ENCODE measurements around the gene ZBTB44.
"Not testable (repeated sequence)": the region's sequence is repeated elsewhere in the genome, so short reads cannot be mapped to it uniquely, and the experiment has no call there.

Gene ZBTB44

DNA sequence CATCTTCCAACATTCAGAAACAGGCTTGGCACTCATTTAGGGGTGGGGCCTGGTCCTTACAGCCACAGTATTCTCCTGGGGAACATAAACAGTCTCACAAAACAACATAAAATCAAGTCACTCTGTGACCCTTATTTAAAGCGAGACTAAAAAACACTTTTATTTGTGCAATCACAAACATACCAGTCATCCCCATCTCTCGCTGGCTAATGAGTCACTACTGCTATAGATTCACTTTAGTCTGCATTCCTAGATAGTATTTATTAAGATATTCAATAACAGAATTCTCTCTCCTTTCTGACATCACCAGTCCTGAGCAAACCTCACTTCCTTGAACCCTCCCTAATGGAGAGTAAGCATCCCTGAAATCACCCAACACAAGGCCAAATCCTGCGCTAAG, 68.0 kb downstream of the ZBTB44 start:
- DNase-seq (ENCODE audit: low read depth), result no peak

DNA sequence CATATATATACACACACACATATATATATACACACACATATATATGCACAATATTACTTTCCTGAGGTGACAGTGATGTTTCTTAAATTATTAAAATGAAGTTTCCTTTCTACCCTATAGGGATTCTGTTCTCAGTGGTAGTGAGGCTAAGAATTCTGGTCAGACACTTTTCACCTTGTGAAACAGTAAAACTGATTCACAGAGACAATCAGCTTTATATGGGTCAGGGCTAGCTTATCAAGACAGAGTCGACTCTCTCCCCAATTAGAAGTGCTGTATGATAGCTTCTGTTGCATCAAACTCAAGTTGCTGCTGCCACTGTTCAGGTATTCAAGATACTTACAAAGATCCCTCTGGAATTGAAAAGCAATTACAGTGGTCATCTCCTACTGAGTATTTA, 68.4 kb downstream of the ZBTB44 start:
- DNase-seq (ENCODE audit: low read depth), result no peak

DNA sequence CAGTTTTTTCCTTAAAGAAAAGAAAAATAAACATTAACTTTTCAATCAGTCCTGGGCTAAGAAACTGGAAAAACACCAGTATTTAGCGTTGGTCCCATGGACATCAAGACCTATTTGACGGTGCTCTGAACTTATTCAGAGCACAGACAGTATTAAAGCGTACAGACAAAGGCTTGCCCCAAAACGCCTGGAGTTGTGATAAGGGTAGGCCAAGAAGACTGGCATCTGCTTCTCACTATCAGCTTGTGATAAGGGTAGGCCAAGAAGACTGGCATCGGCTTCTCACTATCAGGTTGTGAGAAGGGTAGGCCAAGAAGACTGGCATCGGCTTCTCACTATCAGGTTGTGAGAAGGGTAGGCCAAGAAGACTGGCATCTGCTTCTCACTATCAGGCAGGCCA, 69.3 kb downstream of the ZBTB44 start:
- DNase-seq (ENCODE audit: low read depth), result not testable (repeated sequence)

DNA sequence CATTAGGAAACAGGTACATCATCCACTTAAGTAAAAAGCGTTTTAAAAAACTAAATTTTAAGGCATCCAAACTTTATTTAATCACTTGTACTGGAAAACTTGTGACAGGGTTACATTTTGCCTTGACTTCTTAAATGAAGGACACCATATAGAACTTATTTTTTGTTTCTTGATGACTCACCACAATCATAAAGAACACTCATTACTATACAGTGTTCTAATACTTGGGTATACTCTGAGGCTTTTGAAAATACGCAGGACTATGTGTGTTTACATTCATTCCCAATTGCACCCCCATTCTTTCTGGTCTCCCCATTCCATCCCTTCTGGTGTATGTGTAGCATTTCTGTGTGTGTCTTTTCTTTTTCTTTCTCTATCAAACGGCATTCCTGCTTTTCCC, 69.9 kb downstream of the ZBTB44 start:
- no peak for DNase-seq (ENCODE audit: low read depth)

DNA sequence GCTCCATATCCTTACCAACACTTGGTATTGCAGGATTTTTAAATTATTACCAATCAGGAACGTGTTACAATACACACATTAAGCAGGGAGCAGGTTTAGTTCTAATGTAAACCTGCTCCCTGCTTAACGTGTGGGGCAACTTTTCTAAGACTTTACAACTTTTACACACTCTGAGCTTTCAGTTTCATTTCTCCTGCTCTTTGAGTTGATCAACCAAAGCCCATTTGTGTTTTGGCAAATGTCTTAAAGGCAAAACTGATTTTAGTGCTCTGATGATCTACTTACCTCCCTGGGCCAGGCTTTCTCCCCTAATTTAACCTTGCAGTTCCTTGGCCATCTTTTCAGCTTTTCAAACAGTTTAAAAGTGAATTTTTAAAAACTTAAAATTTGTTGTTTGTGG, 70.9 kb downstream of the ZBTB44 start:
- DNase-seq (ENCODE audit: low read depth), result no peak

DNA sequence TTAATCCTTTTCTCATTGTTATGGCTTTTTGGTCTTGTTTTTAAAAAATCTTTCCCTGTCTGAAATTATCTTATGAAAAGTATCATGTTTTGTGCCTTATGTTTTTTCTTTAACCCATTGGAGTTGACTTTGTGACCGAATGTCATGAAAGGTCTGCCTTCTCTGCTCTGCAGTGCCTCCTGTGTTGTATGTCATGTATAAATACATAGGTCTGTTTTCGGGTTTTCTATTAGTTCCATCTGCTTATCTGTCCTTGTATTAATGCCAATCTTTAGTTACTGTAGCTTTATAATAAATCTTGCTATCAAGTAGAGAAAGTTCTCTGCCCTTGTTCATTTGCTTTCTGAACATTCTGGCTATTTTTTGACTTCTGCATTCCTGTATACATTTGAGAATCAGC, 73.0 kb downstream of the ZBTB44 start:
- no peak for DNase-seq (ENCODE audit: low read depth)

DNA sequence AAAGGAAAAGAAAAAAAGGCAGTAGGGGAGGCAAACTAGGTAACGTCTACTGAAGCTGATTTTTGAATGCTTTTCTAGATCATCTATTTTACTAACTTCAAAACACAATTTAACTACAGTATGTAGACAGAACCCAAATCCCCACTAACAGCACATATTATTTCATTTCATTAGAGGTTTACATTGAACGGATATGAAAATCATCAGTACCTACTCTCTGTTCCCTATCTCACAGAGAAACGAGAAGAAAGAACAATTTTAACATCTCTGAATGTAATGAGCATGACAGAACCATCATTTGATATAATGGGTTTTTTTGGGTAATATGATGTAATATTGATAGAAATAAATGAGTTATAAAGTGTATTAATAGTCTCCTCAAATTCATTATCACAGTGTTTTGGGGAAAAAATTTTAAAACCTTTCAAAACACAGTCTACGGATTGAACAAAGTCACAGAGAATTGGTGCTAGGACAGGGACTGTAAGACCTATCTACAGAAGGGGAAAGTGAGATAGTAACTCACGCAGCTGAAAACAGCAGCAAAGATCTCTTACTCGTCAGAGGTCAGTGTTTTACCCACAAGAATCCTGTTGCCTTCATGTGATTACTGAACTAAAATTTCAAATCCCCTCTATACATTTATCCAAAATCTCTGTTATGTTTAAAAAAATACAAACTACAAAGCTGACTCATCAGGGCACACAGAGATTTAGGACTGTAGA, 77.3 kb downstream of the ZBTB44 start:
- DNase-seq (ENCODE audit: low read depth), result no peak

DNA sequence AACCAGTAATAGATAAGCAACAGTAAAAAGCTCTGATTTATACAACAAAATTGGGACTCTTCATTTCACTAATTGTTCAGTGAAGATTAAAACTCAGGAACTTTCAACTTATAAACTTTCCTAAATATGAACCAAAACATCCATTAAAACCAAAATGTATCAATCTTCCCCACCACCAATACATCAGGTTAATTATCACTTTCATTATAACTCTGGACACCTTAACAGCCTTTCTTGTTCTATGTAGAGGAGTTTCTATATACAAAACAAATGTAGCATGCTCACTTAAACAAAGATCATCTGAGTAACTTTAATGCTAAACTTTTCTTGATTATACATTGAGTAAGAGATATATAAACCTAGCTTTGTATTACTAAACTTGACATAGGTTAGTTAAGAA, 80.4 kb downstream of the ZBTB44 start:
- no peak for DNase-seq (ENCODE audit: low read depth)

DNA sequence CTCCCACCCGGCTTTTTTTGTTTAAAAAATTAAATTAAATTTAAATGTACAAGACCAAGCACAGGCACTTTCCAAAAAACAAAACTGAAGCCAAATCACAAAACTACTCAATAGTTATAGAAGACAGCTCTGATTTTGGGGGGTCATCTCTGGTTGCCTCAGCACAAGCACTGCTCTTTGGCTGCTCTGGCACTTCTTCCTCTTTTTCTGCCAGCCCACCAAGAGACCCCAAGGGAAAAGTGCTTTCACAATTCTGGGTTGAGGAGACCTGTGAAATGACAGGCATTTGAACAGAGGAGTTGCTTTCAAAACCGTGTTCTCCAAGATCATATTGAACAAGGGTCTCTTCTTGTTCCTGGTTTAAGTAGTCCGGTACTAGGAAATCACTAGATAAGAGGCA, 80.8 kb downstream of the ZBTB44 start:
- DNase-seq (ENCODE audit: low read depth), result not testable (repeated sequence)

DNA sequence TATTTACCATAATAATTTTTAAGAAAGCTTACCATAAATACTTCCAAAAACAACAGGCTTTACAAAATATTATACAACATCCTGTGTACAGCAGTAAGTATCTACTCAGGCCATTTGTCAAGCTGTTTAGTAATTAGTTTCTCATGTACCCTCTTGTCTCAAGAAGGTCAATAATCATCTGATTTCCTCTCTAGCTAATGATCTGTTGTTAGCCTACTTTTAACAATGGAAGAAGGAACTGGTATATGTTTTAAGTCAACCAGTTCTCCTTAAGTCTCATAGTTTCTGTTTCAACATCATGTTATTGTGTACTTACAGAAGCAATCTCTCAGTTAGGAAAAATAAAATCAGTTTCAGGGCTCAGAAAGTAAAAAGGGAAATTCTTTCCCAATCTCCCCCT, 81.2 kb downstream of the ZBTB44 start:
- not testable (repeated sequence) for DNase-seq (ENCODE audit: low read depth)

DNA sequence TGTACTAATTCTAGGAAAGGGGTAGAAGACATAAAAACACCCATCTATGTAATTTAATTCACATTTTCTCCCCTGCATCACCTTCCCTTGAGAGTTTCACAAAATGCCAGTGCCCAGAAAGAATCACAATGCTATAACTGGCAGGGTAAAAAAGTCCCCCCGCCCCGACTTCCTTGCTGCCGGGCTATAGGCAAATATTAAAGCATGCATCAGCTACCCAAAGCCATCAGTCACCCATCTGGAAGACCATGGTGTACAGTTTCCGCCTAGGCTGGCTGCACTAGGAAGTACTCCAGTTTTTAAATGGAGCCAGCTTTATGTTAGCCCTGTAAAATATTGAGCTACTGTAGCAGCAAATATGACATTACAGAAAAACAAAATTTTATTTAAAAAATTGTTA, 87.3 kb downstream of the ZBTB44 start:
- DNase-seq (ENCODE audit: low read depth), result no peak

DNA sequence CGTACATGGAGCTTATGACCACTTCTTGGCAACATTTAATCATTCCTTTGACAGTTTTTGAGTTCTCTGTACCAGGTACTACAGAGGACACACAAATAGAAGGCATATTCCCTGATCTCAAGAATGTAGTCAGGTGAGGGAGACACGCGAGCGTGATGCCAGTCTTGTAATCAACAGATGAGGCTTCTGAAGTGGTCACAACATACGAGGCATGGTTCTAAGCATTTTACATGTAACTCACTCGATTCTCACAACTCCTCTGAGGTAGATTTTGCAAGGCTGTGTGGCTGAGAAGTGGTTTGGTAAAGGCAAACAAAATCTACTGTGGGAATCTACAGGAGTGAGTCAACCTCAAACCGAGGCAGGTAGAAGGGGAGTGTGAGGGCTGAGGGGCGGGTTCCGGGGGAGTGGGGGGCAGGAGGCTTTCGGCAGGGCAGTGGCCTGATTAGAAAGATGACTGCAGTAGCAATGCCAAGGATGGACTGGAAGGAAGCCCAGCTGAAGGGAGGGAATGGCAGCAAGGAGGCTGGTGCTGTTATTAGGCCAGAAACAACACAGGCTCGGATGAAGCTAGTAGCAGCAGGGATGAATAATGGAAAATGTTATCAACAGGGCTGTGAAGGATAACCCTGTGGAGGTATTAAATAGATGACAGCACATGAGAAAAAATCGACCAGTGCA, 91.3 kb downstream of the ZBTB44 start:
- DNase-seq (ENCODE audit: low read depth), result peak; percentile 4

DNA sequence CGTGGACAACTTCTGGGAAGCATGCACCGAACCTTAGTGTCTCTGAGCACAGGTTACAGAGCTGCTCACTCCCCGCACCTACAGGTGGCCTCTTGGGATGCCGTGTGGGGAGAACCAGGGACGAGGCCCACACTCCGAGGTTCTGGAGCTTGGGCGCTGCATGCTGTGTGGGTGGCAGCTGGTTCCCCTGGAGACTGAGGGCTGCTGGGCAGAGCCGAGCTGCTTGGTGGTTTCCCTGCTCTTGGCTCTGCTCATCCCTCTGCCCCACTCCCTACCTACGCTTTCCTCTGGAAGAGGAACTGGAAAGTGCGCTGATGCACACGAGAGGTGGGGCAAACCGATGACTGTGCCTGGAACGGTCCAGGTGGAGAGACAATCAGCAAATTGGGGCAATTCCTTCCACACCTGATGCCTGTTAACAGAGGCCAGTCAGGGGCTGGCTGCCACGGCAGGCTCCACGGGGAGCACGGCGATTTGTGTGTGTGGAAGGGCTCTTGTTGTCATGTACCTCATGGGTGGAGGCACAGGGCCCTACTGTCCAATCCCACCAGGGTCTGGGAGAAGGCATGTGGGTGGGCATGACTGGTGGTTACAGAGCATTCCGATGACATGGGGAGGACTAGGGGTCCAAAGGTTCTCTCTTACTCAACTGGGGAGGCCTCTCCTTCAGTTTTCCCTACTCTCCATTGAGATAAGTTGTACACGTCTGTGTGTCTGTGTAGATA, 94.2 kb downstream of the ZBTB44 start:
- DNase-seq (ENCODE audit: low read depth), result no peak

DNA sequence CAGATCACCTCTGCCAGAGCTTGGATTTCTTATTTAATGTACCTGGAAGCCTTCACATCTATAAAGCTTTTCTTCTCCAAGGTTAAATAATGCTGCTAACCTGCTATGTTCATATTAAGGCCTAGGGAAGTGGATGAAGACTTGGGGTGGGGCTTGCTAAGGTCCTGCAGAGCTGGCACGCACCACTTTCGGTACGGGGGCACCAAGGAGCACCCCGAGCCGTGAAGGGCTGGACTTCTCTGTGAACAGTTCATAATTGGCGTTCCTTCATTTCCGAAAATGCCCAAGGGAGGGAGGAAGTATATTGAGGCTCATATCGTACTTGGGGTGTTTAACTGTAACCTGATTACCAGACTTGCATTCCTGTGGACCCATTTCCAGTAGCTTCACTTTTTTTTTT, 95.6 kb downstream of the ZBTB44 start:
- DNase-seq (ENCODE audit: low read depth), result no peak

DNA sequence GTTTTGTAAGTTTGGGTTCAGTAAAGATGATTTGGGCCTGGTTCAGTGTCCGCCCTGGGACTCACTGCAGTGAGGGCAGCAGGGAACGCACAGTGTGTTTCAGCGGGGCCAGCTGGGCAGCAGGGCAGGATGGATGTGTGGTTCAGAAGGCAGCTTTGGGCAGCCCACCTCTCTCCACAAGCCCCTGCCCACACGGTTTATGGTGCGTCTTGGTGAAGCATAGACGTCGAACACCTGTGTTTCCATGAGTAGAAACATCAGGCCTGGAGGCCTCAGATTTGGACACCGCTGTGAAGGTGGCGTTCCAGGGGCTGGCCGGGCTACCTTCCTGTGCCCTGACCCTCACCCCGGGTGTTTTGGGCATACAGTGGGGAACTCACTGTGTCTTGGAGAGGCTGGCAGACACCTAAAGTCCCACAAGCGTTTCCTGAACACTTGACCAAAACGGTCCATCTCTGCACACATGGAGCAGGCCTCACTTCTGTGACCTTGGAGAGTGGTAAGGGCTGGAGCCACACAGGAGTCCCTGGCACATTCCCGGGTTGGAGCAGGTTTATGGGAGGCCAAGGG, 96.1 kb downstream of the ZBTB44 start:
- DNase-seq (ENCODE audit: low read depth), result no peak

DNA sequence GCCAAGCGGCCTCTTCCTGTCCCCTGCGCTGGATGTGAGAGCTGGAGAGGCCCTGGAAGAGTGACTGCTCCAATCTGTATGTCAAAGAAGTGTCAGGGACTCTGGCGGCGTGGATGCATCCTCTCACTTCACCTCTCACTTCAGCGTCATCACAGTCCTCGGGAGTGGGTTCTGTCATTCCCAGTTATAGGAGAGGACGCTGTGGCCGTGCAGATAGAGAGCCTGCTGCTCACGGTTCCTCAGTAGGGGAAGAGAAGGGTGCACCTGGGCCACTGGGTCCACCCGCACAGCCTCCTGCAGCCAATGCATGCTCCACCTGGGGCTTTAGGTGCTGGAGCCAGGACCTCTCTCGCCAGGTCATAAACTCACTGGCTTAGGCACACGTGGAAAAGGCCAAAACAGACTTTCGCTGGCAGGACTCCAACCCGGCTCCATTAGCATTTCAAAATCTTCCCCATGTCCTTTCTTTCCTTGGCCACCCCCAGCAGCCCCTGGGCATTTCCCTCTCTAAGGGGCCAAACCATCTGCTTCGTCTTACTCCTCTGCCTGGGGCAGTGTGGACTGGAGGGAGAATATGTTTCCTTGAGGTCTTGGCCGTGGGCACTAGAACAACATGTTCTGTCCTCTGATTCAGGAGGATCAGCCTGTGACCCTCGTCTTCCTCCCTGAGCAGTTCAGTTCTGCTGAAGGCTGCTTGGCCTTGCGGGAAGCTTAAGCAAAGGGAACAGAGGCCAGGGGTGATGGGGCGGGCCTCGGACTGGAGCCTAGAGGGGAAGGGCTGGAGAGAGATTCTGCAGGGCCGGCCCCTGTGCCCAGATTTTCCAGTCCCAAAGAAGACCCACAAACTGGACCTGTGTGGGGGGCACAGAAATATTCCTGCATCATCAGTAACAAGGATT, 97.3 kb downstream of the ZBTB44 start:
- DNase-seq (ENCODE audit: low read depth), result no peak

DNA sequence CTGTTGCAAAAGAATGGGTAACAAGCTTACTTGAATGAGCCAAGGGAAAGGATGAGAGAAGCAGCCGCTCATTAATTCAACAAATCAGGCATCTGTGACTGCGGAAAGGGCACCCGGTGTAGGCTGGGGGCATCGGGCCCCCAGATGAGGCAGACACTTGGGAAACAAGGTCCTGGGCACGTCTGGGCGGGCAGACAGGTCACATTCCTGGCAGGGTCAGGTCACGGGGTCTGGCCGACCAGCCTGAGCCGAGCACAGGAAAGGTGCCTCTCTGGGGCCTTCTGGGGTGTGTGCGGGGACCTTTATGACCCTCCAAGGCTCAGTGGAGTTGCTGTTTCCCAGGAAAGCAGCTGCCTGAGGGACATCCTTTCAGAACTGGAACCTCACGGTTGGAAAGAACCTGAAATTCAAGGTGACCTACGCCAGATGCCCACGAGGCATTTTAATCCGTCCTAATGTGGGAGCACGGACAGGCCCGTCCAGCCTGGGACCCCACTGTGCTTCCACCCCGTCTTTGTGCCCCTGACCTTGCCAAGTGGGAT, 98.1 kb downstream of the ZBTB44 start:
- DNase-seq (ENCODE audit: low read depth), result no peak

DNA sequence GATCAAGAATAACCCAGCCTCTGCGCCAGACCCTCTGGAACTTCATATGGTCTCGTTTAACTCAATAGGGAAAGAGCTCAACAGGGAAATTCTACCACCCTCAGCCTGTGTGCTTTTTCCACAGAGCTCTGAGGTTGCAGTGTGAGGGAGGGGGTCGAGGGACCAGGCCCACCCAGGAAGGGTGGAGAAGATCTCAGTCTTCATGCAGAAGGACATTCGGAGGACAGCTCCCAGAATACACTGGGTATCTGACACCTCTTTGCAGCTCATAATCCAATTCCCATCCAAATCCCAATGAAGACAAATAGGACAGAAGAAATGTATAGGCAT, 98.5 kb downstream of the ZBTB44 start:
- DNase-seq (ENCODE audit: low read depth), result no peak

DNA sequence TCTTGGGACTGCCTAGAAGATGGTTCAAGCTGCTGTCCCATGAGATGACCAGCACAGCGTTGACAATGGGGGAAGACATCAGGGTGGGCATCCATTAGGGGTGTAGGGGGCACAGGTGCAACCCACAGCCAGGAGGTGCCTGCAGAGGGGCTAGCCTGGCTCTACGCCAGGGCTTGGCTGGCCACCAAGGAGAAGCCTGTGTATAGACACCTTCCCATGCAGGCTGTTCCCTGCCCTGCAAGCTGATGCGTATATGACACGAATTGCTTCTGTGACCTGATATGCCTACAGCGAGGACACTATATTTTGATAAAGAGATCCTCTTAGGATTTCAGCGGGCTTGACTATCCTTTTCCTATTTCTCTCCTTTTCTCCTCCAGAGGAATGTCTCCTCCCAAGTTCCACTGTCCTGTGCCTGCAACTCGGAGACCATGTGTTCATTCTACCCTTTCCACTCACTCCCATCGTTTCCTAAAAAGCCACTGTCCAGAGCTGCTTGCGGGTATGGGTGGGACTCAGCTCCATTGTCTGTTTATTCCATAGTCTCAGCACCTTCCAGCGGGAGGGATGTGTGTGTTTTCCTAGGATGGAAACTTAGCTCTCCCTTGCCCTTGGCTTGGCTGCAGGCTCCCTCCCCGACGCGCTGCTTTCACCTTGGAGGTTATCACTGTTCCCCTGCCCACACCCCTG, 99.0 kb downstream of the ZBTB44 start:
- no peak for DNase-seq (ENCODE audit: low read depth)

DNA sequence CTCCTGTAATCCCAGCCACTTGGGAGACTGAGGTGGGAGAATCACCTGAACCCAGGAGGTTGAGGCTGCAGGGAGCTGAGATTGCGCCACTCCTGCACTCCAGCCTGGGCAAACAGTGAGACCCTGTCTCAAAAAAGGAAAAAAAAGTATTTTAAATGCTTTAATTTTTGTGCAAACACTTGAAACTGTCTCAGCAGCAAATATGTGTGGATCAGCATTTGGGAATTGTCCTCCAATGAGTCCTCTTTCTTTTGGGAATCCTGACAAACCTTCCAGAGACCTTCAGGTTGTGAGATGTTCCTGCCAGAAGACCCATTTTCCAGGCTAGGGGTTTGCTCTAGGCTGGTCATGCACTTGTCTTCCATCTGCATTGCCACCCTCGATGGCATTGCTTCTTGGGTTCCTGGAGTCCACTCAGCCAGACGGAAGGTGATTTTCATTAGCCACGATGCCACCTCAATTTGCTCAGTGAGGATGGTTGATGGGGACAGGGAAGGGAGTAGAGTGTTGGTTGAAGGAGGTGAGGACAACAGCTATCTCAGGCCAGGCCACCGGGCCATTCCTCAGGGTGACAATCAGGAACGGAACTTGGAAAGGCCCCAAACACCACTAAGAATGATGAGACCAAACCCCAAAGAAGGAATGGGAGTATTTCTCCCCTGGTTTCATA, 99.7 kb downstream of the ZBTB44 start:
- no peak for DNase-seq (ENCODE audit: low read depth)

DNA sequence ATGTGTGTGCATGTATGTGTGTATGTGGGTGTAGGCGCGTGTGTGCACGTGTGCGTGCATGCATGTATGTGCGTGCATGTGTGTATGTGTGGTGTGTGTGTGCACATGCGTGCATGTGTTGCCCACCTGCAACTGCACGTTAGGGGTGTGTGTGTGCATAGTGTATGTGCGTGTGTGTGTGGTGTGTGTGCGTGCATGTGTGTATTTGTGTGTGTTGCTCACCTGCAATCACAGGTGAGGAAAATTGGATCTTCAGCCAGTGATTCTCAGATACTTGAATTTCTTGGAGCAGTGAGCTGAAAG, 100.8 kb downstream of the ZBTB44 start:
- DNase-seq (ENCODE audit: low read depth), result no peak

All from stimulated activated CD8-positive, alpha-beta memory T cell treated with anti-CD3 and anti-CD28 coated beads, Interleukin-4, amount 100 ng/mL, for 24 hours (primary cell).